Brain microvascular endothelial cell (primary cell): ENCODE results near the gene FSD2.

Source experiments
- DNase-seq: peaks from one replicate; pipeline ENCODE4 v3.0.0-alpha.2; 2020
- H3K27ac ChIP-seq: fragments of 250-450 bp; sonication (Bioruptor Pico); 2 replicates; pipeline ENCODE4 v1.5.1; 2020; ENCODE audit warnings: mild to moderate bottlenecking, moderate library complexity
- H3K27me3 ChIP-seq: fragments of 250-450 bp; sonication (Bioruptor Pico); replicated peaks from 2 replicates; pipeline ENCODE4 v1.5.1; 2020; ENCODE audit warnings: mild to moderate bottlenecking
- H3K36me3 ChIP-seq: fragments of 250-450 bp; sonication (Bioruptor Pico); replicated peaks from 2 replicates; pipeline ENCODE4 v1.5.1; 2020; ENCODE audit warnings: mild to moderate bottlenecking
- H3K4me3 ChIP-seq: 2 replicates; pipeline ENCODE4 v1.5.1; 2011; ENCODE audit warnings: low read depth, mild to moderate bottlenecking, control low read depth, low read length, moderate library complexity
- CTCF ChIP-seq: IDR thresholded peaks from 2 replicates; pipeline ENCODE4 v1.5.1; 2011; ENCODE audit warnings: low read depth, mild to moderate bottlenecking, moderate library complexity, low read length, control low read depth, inconsistent platforms; ENCODE audit errors: missing control alignments
- in situ Hi-C: cut with HindIII; loops from 2 replicates; pipeline ENCODE4 v1.10.0; 2017; ENCODE audit warnings: low sequenced_read_pairs, low pct_ligation_motif_present

FSD2 gene

GRCh38 chr15:82749951-82750830 is 55.7 kb downstream of the FSD2 start:
- Histone ChIP-seq H3K4me3 (peak overlapping the region; percentile 95), H3K27ac (peak overlapping the region; percentile 86), H3K27me3 (no peaks in the 10 kb centered on the region), H3K36me3 (peaks cover 17% of the 10 kb centered on the region)
- peak; percentile 94 for DNase-seq
- in situ Hi-C loops: no loop called here
- no peak for TF ChIP-seq CTCF

- H3K27me3 ChIP-seq: no peaks in the 10 kb centered on the region
- TF ChIP-seq CTCF: no peak
- no peak overlapping the region for H3K27ac ChIP-seq
- peaks cover 4% of the 10 kb centered on the region for H3K36me3 ChIP-seq
- no peak for DNase-seq
- no peak overlapping the region for H3K4me3 ChIP-seq
- in situ Hi-C loops: no loop called here
Measured at GRCh38 chr15:82748315-82748714, 57.6 kb downstream of the FSD2 start.

GRCh38 chr15:82743810-82744209 is 62.1 kb downstream of the FSD2 start:
- in situ Hi-C loops: no loop called here
- H3K36me3 ChIP-seq: no peaks in the 10 kb centered on the region
- H3K4me3 ChIP-seq: no peak overlapping the region
- no peaks in the 10 kb centered on the region for H3K27me3 ChIP-seq
- TF ChIP-seq CTCF: no peak
- DNase-seq: no peak
- no peak overlapping the region for H3K27ac ChIP-seq

- Histone ChIP-seq H3K4me3 (no peak overlapping the region), H3K36me3 (no peaks in the 10 kb centered on the region), H3K27me3 (no peaks in the 10 kb centered on the region), H3K27ac (no peak overlapping the region)
- TF ChIP-seq CTCF: no peak
- in situ Hi-C loops: no loop called here
- DNase-seq: no peak
Measured at GRCh38 chr15:82742134-82742533, 63.7 kb downstream of the FSD2 start.

- no peaks in the 10 kb centered on the region for H3K27me3 ChIP-seq
- peak; percentile 29 for DNase-seq
- H3K27ac ChIP-seq: no peak overlapping the region
- no peak for TF ChIP-seq CTCF
- no peaks in the 10 kb centered on the region for H3K36me3 ChIP-seq
- in situ Hi-C loops: no loop called here
- H3K4me3 ChIP-seq: no peak overlapping the region
Measured at GRCh38 chr15:82739086-82739485, 66.8 kb downstream of the FSD2 start.
